HG02852 (cell line): ENCODE data around the gene TOX4.
"Not testable (repeated sequence)": the region's sequence is repeated elsewhere in the genome, so short reads cannot be mapped to it uniquely, and the experiment has no call there.

ENCODE experiments used
- ATAC-seq: cut with Tn5 transposase; IDR thresholded peaks from one replicate; pipeline ENCODE4 v1.9.1; 2021; ENCODE audit warnings: mild to moderate bottlenecking, moderate library complexity; ENCODE audit not compliant: unreplicated experiment

TOX4 gene

GRCh38 chr14:21476925-21477681, at the start of gene TOX4, which contains the start of gene RAB2B:
Gene TOX4 (plus strand): TSS chr14:21477195. CDS start chr14:21477279, 84 bp downstream.
Gene RAB2B (minus strand): TSS chr14:21476959. CDS start chr14:21476872, 87 bp downstream.
- ATAC-seq, result peak; percentile 99

DNA sequence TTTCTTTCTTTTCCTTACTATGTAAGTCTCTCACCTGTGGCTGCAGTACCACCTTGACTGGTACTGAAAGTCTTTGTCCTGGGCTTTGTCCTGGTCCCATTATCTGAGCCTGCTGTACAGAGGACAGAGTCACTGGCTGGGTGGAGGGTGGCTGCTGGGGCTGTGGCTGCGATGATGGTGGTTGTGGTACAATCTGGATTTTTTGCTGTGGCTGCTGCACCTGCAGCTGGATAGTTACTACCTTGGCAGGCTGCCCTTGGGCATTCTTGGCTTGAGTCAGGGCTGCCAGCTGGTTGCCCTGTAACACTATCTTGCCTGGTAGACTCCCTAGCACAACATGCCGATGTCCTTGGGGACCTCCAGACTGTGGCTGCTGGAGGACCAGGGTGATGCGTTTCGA, 48.1 kb upstream of the TOX4 start:
- no peak for ATAC-seq

DNA sequence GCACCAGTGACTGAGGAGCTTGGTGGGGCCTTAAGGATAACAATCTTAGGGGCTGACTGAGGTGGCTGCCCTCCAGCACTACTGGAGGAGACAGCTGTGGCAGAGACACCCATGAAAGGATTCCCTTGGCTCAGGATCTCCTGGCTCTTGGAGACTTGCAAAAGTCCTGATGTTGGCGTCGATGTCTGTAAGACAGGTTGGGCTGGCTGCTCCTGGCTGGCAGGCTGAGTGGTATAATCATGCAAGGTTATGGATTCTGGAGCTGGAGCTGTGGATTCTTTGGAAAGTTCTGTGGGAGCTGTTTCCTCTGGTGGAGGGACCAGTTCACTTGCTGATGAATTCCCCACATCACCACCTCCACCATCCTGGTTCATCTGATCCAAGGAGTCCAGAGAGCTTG, 45.9 kb upstream of the TOX4 start:
- ATAC-seq, result no peak

GRCh38 chr14:21436567-21437062, 40.4 kb upstream of the TOX4 start:
- ATAC-seq, result no peak

GRCh38 chr14:21437063-21437901, 39.7 kb upstream of the TOX4 start:
- peak; percentile 98 for ATAC-seq

DNA sequence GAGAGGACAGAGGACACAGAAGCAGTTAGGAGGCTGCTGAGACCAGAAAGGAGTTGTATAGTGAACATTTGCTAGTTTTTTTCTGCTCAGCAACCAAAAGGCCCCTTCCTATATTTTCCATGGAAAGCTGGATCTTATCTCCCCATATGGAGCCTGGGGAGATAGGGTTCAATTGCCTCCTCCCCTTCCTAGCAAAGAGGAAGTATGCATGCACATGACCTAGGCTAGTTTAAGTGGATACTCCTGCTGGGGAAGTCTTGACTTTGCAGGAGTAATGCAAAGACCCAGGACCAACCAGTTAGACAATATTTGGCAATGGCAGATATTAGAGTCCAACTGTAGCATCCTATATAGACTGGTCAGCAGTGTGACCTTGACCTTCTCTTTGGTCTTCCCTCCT, 36.1 kb upstream of the TOX4 start:
- ATAC-seq, result no peak

- not testable (repeated sequence) for ATAC-seq
Measured at GRCh38 chr14:21442657-21443056, 34.3 kb upstream of the TOX4 start.

DNA sequence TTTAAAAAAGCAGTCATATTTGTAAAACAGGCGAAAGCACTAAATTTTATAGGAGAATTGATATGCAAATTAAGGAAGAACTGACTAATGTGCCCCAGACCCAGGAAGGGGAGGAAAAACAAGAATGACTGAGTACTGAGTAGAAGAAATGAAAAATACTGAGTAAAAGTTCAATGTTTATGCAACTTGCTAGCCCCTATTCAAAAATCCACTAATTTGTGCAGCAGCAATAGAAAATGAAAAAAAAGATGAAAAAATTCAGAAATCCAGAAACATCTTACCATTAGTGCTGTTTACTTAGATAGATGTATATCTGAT, 27.1 kb upstream of the TOX4 start:
- ATAC-seq, result no peak

- no peak for ATAC-seq
Measured at GRCh38 chr14:21454843-21455544, 22.0 kb upstream of the TOX4 start.

DNA sequence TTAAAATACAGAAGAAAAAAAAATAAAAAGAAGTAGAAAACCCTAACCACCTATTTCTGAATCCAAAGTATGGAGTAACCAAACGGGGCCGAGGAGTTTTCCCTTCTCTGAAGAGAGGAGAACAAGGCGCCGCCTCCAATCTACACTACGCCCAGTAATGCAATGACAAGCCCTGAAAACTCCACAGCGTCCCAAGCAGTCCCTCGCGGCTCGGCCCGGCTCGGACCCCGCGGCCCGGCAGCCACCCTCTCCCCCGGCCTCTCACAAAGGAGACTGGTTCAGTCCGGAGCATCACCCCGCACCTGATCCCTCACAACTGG, 21.4 kb upstream of the TOX4 start:
- ATAC-seq, result peak; percentile 16

DNA sequence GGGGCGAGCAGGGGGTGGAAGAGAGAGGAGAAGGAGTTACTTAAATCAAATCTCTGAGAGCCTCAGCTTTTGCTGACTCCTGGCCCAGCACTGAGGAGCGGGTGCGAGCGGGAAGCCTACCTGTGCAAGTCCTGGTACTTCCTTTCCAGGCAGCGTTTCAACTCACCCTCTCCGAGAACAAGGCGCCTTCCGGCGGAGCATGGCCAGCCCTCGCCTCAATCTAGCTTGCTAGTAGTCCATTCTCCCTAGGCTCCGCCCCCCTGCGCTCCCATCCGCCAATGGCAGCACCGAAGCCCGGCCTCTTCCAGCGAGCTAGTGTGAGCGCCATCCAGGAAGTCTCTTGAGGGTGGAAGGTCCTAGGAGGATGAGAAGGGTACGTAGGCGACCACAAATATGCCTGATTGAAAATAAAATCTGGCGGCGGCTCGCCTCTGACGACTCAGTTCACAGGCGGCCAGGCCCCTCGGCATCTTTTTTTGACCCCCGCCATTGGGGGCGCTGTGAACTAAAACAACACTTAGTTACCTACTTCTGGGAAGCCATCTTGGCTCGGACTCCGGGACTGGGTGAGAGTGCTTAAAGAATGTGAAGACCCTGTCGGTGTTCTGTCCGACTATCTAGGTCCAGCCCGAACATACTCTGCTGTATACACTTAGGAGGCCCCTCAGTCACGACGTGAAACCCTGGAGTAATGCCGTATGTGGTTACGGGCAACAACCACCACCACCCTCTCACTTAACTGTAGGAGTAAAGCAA, 20.9 kb upstream of the TOX4 start, which contains the start of gene CHD8:
Gene CHD8, minus strand, starts transcription at position 212 of the 756 bp plus-strand sequence. CDS start 24,480 bp downstream, outside the sequence.
- peak; percentile 97 for ATAC-seq

- no peak for ATAC-seq
Measured at GRCh38 chr14:21467616-21468015, 9.4 kb upstream of the TOX4 start.

GRCh38 chr14:21475767-21476522, 1.1 kb upstream of the TOX4 start:
- no peak for ATAC-seq

DNA sequence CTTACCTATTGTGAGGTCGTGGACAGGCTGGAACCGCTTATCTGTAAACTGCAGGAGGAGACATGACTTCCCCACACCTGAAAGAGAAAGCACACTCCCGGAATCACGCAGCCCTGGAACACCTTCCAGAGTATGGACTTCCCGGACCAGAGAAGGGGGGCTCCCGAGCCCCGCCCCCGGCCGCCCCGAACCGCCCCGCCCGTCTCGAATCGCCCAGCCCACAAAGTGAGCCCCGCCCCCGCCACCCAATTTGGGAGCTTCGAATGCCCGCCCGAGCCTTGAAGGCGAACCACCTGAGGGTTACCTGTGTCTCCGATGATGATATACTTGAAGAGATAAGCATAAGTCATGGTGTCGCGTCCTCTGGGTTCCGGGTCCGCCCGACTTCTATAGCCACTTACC, 471 bp upstream of the TOX4 start:
- ATAC-seq, result peak; percentile 34

DNA sequence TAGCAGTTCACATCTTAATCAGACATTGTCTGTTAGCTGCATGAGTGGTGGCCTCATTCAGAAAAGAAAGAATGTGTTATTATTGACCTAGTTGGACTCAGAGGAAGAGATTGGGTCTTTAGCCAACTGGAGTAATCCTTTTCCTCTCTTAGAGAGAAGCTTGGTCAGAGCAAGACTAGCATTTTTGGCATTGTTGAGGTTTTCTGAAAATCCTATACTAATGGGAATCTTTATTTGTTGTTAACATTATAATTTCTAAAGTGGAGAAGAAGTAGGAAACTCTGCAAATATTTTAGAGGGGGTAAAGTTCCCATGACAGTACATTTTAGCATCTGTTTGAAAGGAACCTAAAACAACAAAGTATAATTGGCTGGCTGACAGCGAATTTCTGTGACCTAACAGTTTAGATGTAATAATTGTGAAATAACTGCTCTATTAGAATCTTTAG, 9.7 kb downstream of the TOX4 start:
- ATAC-seq, result no peak

GRCh38 chr14:21494902-21495762, 18.1 kb downstream of the TOX4 start:
- no peak for ATAC-seq

DNA sequence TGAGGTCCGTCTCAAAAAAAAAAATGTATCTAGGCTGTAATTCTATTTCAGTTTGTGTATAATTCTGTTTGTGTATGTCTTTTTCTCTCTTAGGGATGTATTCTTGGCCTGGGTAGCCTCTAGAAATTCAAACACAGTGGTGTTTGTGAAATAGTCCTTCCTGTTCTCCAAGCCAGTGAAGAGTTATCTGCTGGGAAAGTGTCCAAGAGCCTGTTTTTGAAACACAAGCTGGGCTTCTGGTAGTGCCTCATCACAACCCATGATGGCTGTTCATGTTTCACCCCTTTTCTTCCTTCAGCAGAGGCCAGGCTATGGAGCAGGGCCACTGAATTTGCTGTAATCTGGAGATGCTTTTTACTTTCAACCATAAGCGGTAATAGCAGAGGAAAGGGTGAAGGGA, 19.5 kb downstream of the TOX4 start:
- ATAC-seq, result no peak

- no peak for ATAC-seq
Measured at GRCh38 chr14:21498540-21499526, 21.8 kb downstream of the TOX4 start.
